Measurements from ENCODE around the gene PTDSS2.

DNA sequence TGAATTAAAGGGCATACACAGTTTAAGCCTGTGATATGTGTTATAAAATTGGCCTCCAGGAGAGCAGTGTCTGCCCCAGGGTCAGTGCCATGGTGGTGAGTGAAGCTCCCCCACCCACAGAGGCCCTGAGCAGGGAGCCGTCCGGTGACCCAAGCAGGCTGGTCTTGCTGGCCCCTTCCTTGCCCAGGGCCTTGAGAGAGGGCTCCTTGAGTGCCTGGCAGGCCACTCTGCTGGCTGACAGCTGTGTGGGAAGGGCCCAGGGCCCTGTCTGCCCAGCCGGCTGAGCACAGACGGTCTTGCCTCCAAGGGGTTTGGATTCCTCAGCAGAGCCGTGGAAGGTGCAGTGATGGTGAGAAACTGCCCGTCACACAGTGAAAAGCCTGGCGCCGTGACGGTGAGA is 25.9 kb downstream of the PTDSS2 start:
- TF ChIP-seq, protein P1, sequence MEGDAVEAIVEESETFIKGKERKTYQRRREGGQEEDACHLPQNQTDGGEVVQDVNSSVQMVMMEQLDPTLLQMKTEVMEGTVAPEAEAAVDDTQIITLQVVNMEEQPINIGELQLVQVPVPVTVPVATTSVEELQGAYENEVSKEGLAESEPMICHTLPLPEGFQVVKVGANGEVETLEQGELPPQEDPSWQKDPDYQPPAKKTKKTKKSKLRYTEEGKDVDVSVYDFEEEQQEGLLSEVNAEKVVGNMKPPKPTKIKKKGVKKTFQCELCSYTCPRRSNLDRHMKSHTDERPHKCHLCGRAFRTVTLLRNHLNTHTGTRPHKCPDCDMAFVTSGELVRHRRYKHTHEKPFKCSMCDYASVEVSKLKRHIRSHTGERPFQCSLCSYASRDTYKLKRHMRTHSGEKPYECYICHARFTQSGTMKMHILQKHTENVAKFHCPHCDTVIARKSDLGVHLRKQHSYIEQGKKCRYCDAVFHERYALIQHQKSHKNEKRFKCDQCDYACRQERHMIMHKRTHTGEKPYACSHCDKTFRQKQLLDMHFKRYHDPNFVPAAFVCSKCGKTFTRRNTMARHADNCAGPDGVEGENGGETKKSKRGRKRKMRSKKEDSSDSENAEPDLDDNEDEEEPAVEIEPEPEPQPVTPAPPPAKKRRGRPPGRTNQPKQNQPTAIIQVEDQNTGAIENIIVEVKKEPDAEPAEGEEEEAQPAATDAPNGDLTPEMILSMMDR (IDR thresholded peaks at IDR 0.05; ENCODE audit: low read depth, low read length), result no peak
- TF ChIP-seq POLR2A (IDR thresholded peaks at IDR 0.05; ENCODE audit: extremely low read depth, insufficient read length) (no peak), MYC (IDR thresholded peaks at IDR 0.05; ENCODE audit: low read depth, low read length) (no peak)

Data from NB4 (cell line).